HFF-Myc (cell line): ENCODE results near the gene ADAMTSL4.

Experiments
- DNase-seq: peaks from one replicate; pipeline ENCODE4 v3.0.0-alpha.2; 2011; ENCODE audit warnings: low read depth; ENCODE audit errors: extremely low read depth
- H3K4me3 ChIP-seq: replicated peaks from 2 replicates; pipeline ENCODE4 v1.5.1; 2011; ENCODE audit warnings: low read depth, mild to moderate bottlenecking, control low read depth, low read length
- TF ChIP-seq, protein P1 (sequence below): IDR thresholded peaks from 2 replicates; pipeline ENCODE4 v1.5.1; 2012; ENCODE audit warnings: mild to moderate bottlenecking, low read depth, low read length, control low read depth; ENCODE audit errors: missing control alignments

Gene ADAMTSL4

DNA sequence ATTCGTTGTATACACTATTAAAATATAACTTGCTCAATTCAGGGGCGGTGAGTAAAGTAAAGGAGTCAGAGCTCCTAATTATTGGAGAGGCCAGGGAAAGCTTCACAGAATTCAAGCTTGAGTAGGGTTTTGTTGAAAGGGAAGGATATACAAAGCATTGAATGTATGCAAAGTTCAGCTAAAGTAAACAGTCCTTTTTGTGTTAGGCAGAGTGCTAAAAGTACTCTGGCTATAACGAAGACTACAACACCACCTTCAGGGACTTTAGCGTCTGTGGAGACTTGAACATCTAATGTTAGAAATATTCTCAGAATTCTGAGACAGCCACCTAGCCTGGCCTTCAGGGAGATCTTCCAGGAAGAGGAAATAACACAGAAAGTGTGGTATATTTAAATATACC lies 32.6 kb upstream of the ADAMTSL4 start:
- no peak for DNase-seq
- H3K4me3 ChIP-seq, result peak overlapping the region; percentile 53

DNA sequence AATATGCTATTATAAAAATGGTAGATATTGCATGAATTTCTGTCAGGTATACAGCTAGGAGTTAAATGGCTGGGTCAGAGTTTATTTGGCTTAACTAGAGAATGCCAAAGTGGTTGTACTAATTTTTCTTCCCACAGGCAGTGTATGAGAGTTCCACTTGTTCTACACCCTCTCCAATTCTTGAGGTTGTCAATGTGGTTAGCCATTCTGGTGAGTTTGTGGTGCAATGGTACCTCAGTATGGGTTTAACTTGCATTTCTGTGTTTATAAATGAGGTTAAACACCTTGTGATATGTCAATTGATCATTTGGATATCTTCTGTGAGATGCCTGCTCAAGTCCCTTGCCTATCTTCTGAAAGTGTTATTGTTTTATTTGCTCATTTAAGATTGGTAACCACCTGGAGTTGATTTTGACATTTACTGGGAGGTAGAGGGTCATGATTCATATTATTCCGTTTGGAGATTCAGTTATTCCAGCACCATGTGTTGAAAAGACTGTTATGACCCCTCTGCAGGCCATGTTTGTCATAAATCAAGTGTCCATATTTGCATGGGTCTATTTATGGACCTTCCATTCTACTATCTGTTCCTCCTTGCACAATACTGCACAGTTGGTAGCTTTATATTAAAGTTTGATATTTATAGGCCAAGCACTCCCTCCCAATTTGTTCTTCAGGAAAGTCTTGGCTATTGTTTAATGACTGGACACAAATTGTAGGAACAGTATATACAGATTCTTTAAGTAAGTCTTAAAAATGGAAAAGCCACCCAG lies 27.8 kb upstream of the ADAMTSL4 start:
- DNase-seq, result no peak
- no peak overlapping the region for H3K4me3 ChIP-seq

More for the DNA sequence above, 32.6 kb upstream of the ADAMTSL4 start:
- TF ChIP-seq, protein P1, sequence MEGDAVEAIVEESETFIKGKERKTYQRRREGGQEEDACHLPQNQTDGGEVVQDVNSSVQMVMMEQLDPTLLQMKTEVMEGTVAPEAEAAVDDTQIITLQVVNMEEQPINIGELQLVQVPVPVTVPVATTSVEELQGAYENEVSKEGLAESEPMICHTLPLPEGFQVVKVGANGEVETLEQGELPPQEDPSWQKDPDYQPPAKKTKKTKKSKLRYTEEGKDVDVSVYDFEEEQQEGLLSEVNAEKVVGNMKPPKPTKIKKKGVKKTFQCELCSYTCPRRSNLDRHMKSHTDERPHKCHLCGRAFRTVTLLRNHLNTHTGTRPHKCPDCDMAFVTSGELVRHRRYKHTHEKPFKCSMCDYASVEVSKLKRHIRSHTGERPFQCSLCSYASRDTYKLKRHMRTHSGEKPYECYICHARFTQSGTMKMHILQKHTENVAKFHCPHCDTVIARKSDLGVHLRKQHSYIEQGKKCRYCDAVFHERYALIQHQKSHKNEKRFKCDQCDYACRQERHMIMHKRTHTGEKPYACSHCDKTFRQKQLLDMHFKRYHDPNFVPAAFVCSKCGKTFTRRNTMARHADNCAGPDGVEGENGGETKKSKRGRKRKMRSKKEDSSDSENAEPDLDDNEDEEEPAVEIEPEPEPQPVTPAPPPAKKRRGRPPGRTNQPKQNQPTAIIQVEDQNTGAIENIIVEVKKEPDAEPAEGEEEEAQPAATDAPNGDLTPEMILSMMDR, result no peak

DNA sequence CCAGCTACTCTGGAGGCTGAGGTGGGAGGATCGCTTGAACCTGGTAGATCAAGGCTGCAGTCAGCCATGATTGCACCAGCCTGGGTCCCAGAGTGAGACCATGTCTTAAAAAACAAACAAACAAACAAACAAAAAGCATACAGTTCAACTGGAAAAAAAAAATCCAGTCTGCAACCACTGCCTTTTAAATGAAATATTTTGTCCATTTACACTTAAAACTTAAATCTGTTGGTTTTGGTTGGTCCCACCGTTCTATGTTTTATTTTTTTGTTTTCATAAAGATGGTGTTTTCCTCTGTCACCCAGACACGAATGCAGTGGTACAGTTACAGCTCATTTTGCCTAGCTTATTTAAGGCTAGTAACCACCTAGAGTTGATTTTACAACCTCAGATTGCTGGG lies 23.9 kb upstream of the ADAMTSL4 start:
- no peak overlapping the region for H3K4me3 ChIP-seq
- no peak for DNase-seq
- TF ChIP-seq, protein P1, result no peak

More for the DNA sequence above, 27.8 kb upstream of the ADAMTSL4 start:
- TF ChIP-seq, protein P1, result no peak

DNA sequence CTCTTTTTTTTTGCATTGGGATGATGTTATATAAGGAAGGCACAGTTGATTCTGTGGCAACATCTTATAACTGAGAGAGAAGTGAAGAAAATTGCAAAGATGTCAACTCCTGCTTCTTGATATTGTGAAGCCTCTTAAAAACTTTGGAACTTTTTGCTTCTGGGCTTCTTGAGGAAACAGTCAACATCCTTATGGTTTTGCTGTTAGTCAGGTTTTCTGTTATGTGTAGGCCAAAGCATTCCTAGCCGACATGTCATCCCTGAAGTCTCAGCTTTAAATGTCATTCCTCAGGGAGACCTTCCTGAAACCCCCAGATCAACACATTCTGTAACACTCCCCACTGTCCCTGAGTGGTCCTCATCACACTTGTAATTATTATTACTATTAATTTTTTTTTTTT lies 21.0 kb upstream of the ADAMTSL4 start:
- TF ChIP-seq, protein P1, result no peak
- DNase-seq, result no peak
- no peak overlapping the region for H3K4me3 ChIP-seq

DNA sequence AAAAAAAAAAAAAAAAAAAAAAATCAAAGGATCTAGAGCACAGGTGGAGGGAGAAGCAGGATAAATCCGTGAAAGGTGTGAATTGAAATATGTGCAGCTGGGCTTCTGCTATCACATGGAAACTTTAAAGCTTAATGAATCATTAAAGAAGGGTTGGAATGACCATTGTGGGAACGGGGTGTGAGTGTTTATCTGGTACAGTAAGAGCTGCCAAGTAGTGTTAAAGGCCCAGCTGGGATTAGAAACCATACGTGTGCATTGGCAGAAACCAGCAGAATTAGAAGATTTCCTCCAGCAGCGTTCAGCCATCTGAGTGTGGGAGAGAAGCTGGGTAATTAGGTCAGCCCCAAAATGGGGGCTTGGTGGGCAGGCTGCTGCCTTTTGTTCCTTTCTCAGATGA lies 20.2 kb upstream of the ADAMTSL4 start:
- DNase-seq, result no peak
- TF ChIP-seq, protein P1, result no peak
- H3K4me3 ChIP-seq, result no peak overlapping the region

DNA sequence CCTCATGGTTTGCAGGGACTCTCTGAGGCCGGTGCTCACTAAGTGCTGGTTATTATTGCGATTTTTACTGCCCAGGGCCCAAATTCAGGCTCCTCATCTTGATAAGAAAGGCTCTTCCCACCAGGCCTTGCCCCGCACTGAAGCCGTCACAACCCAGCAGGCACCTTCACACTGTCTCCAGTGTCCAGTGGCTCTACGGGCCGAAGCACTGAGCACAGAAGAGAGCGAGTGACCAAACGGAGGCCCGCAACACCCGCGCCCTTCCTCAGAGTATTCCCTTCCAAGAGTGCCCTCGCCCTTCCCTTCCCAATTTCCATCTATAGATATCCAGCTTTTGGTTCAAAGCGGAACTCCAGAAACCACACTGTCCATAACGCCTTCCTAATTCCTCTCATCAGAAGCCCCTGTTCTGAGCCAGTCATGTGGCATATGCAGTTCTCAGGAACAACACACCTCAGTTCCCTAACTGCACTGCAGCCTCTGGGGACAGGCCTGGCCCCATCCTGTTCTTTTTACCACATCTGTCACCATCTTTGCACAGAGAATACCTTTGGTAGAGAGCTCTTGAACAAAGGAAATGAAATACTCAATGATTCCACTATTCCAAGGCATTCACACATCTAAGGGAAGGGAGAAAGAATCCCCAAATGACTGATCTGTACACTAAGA lies 18.6 kb upstream of the ADAMTSL4 start:
- TF ChIP-seq, protein P1, result no peak
- no peak for DNase-seq
- no peak overlapping the region for H3K4me3 ChIP-seq
